H9 (cell line): ENCODE data around the gene CDK14. TPM values are rescaled to one million over a fixed set of nuclear protein-coding genes. Genes with fewer than 3 reads are reported as not detected.

Source experiments
- DNase-seq: peaks from one replicate; pipeline ENCODE4 v3.0.0-alpha.2; 2017
- H2AFZ ChIP-seq: one replicate; pipeline ENCODE4 v1.6.1; 2013; ENCODE audit warnings: mild to moderate bottlenecking, low read length, control low read depth, moderate library complexity
- H2AK5ac ChIP-seq: 2 replicates; pipeline ENCODE4 v1.6.1; 2013; ENCODE audit warnings: low read length, control low read depth, mixed read lengths; ENCODE audit not compliant: insufficient read length
- H2BK120ac ChIP-seq: one replicate; pipeline ENCODE4 v1.6.1; 2013; ENCODE audit warnings: low read depth, mild to moderate bottlenecking, low read length, control low read depth, inconsistent platforms; ENCODE audit not compliant: poor library complexity, severe bottlenecking
- H2BK12ac ChIP-seq: 2 replicates; pipeline ENCODE4 v1.6.1; 2013; ENCODE audit warnings: low read length, control low read depth, mixed read lengths, low read depth; ENCODE audit not compliant: insufficient read length
- H2BK15ac ChIP-seq: 2 replicates; pipeline ENCODE4 v1.6.1; 2013; ENCODE audit warnings: low read depth, low read length, control low read depth
- H2BK20ac ChIP-seq: one replicate; pipeline ENCODE4 v1.6.1; 2013; ENCODE audit warnings: low read depth, mild to moderate bottlenecking, low read length, control low read depth, inconsistent platforms; ENCODE audit not compliant: poor library complexity, severe bottlenecking
- H2BK5ac ChIP-seq: 2 replicates; pipeline ENCODE4 v1.6.1; 2013; ENCODE audit warnings: low read length, control low read depth, mixed read lengths; ENCODE audit not compliant: insufficient read length
- H3K14ac ChIP-seq: 2 replicates; pipeline ENCODE4 v1.6.1; 2013; ENCODE audit warnings: low read length, control low read depth; ENCODE audit not compliant: insufficient read depth
- H3K18ac ChIP-seq: 2 replicates; pipeline ENCODE4 v1.6.1; 2013; ENCODE audit warnings: low read depth, mild to moderate bottlenecking, mixed read lengths, low read length, control low read depth; ENCODE audit not compliant: insufficient read length
- H3K23ac ChIP-seq: 2 replicates; pipeline ENCODE4 v1.6.1; 2013; ENCODE audit warnings: low read length, control low read depth, mixed read lengths, low read depth; ENCODE audit not compliant: insufficient read length
- H3K23me2 ChIP-seq: 2 replicates; pipeline ENCODE4 v1.6.1; 2013; ENCODE audit warnings: low read depth, mild to moderate bottlenecking, mixed read lengths, low read length, control low read depth; ENCODE audit not compliant: insufficient read length, poor library complexity, severe bottlenecking
- H3K27ac ChIP-seq: 2 replicates; pipeline ENCODE4 v1.5.1; 2013; ENCODE audit warnings: low read length, control low read depth, mixed read lengths, low read depth; ENCODE audit not compliant: insufficient read length
- H3K27me3 ChIP-seq: 2 replicates; pipeline ENCODE4 v1.6.1; 2013; ENCODE audit warnings: low read length, control low read depth, inconsistent platforms; ENCODE audit not compliant: insufficient read depth
- H3K4ac ChIP-seq: 2 replicates; pipeline ENCODE4 v1.6.1; 2013; ENCODE audit warnings: low read depth, mild to moderate bottlenecking, control low read depth, inconsistent platforms, low read length, moderate library complexity
- H3K4me1 ChIP-seq: 2 replicates; pipeline ENCODE4 v1.6.1; 2013; ENCODE audit warnings: low read length, control low read depth, inconsistent platforms; ENCODE audit not compliant: insufficient read depth
- H3K4me2 ChIP-seq: 2 replicates; pipeline ENCODE4 v1.6.1; 2013; ENCODE audit warnings: low read length, control low read depth, mixed read lengths; ENCODE audit not compliant: insufficient read length, insufficient read depth
- H3K56ac ChIP-seq: 2 replicates; pipeline ENCODE4 v1.6.1; 2013; ENCODE audit warnings: low read depth, mild to moderate bottlenecking, mixed read lengths, low read length, control low read depth; ENCODE audit not compliant: insufficient read length
- H3K79me1 ChIP-seq: 2 replicates; pipeline ENCODE4 v1.6.1; 2013; ENCODE audit warnings: low read depth, mild to moderate bottlenecking, moderate library complexity, low read length, control low read depth, inconsistent platforms; ENCODE audit not compliant: insufficient read depth, poor library complexity, severe bottlenecking
- H3K79me2 ChIP-seq: 2 replicates; pipeline ENCODE4 v1.6.1; 2013; ENCODE audit warnings: low read length, control low read depth, inconsistent platforms; ENCODE audit not compliant: insufficient read depth
- H3K9ac ChIP-seq: 2 replicates; pipeline ENCODE4 v1.6.1; 2013; ENCODE audit warnings: low read length, control low read depth, mixed read lengths; ENCODE audit not compliant: insufficient read length; ENCODE audit errors: extremely low read depth
- H3K9me3 ChIP-seq: one replicate; pipeline ENCODE4 v1.6.1; 2013; ENCODE audit warnings: low read depth, low read length, inconsistent platforms; ENCODE audit not compliant: control insufficient read depth
- H3T11ph ChIP-seq: one replicate; pipeline ENCODE4 v1.6.1; 2013; ENCODE audit warnings: mild to moderate bottlenecking, low read length, control low read depth, inconsistent platforms
- H4K20me1 ChIP-seq: one replicate; pipeline ENCODE4 v1.6.1; 2013; ENCODE audit not compliant: control insufficient read depth, insufficient read length, insufficient read depth
- H4K5ac ChIP-seq: 2 replicates; pipeline ENCODE4 v1.6.1; 2013; ENCODE audit warnings: low read depth, mild to moderate bottlenecking, mixed read lengths, low read length, control low read depth; ENCODE audit not compliant: insufficient read length
- H4K8ac ChIP-seq: replicated peaks from 2 replicates; pipeline ENCODE4 v1.6.1; 2013; ENCODE audit warnings: low read length, control low read depth, mixed read lengths, low read depth; ENCODE audit not compliant: insufficient read length
- H4K91ac ChIP-seq: 2 replicates; pipeline ENCODE4 v1.6.1; 2013; ENCODE audit warnings: low read depth, mild to moderate bottlenecking, moderate library complexity, mixed read lengths, low read length, control low read depth; ENCODE audit not compliant: insufficient read length
- H3K27ac Mint-ChIP-seq, 3 experiments: 2 replicates in 2 of 3; 3 replicates in 1 of 3; pipeline ENCODE4 v1.8.0; 2020 to 2021; ENCODE audit warnings: mixed read lengths in 3 of 3, mild to moderate bottlenecking in 1 of 3, moderate library complexity in 1 of 3
- H3K27me3 Mint-ChIP-seq: 2 replicates; pipeline ENCODE4 v1.8.0; 2021; ENCODE audit warnings: low read depth, mild to moderate bottlenecking, moderate library complexity, mixed read lengths
- H3K36me3 Mint-ChIP-seq, 3 experiments: 2 replicates in 2 of 3; 3 replicates in 1 of 3; pipeline ENCODE4 v1.8.0; 2020 to 2021; ENCODE audit warnings: low read depth in 3 of 3, mixed read lengths in 3 of 3; ENCODE audit not compliant: insufficient read depth in 1 of 3
- H3K4me1 Mint-ChIP-seq, 2 experiments: 2 replicates each; pipeline ENCODE4 v1.8.0; 2020; ENCODE audit warnings: mixed read lengths in 2 of 2
- H3K4me3 Mint-ChIP-seq, 2 experiments: 2 replicates in 1 of 2; 3 replicates in 1 of 2; pipeline ENCODE4 v1.8.0; 2020 to 2021; ENCODE audit warnings: mild to moderate bottlenecking in 2 of 2, mixed read lengths in 2 of 2, moderate library complexity in 1 of 2
- H3K9me3 Mint-ChIP-seq, 2 experiments: 2 replicates in 1 of 2; 3 replicates in 1 of 2; pipeline ENCODE4 v1.8.0; 2020; ENCODE audit warnings: mild to moderate bottlenecking in 2 of 2, mixed read lengths in 2 of 2, moderate library complexity in 1 of 2
- WGBS: extraction: QIAGEN DNeasy Blood & Tissue Kit; methylation state at CpG from one replicate; pipeline ENCODE4 v1.1.7; 2013; ENCODE audit warnings: missing lambda C conversion rate, low lambda C conversion rate, mixed read lengths; ENCODE audit not compliant: insufficient read length; ENCODE audit errors: extremely low coverage; 5-methylcytosine and 5-hydroxymethylcytosine counted together
- total RNA-seq: library from RNA; stranded (reverse); gene quantifications from 2 replicates; pipeline ENCODE4 v1.2.1, GENCODE V29; 2021
- TF ChIP-seq, protein P1 (sequence below): fragments of 200-600 bp; sonication (generic); conservative IDR thresholded peaks from 3 replicates; pipeline ENCODE4 v1.8.0; 2021; ENCODE audit warnings: antibody characterized with exemption, mild to moderate bottlenecking

Gene CDK14
- total RNA-seq, 1 experiment from 2014 or later = 23.9 TPM

DNA sequence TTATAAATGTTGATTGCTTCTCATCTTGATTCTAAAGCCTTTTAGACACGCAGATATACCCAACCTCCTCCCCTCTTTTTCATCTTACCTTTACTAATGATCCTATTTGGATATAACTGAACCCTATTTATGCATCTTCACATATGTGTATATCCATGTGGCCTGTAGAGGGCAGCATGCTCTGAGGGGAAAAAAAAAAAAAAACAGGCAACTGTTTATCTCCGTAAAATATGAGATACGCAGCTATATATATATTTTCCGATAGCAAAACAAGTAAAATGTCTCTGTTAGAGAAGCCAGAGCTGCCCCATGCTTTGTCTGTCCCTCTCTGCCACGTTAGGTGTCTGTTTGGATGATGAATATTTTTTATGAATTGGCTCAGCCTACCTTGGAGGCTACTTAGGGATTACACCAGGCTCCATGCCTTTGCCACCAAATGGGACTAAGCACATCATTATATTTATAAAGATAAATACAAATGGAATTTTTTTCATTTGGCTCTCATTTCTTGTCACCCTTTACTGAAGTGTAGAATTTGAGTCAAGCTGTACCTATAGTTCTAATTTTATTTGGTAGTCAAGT is 493.4 kb downstream of the CDK14 start:
- Histone ChIP-seq H4K91ac (no peak overlapping the region), H3T11ph (no peak overlapping the region), H2AK5ac (no peak overlapping the region), H3K23ac (no peak overlapping the region), H3K4ac (no peak overlapping the region), H3K23me2 (no peaks in the 10 kb centered on the region), H2BK12ac (no peak overlapping the region), H3K4me2 (no peak overlapping the region), H4K20me1 (no peaks in the 10 kb centered on the region), H3K27ac (no peak overlapping the region), H2BK120ac (no peak overlapping the region), H3K9me3 (no peaks in the 10 kb centered on the region), H2BK5ac (no peak overlapping the region), H2BK15ac (no peak overlapping the region), H3K79me2 (no peaks in the 10 kb centered on the region), H2BK20ac (no peak overlapping the region), H3K9ac (no peak overlapping the region), H2AFZ (no peak overlapping the region), H3K27me3 (no peaks in the 10 kb centered on the region), H4K8ac (no peak overlapping the region), H3K56ac (no peak overlapping the region), H4K5ac (no peak overlapping the region), H3K14ac (no peak overlapping the region), H3K18ac (no peak overlapping the region), H3K4me1 (no peaks in the 10 kb centered on the region), H3K79me1 (no peaks in the 10 kb centered on the region)
- WGBS = no CpG with 5 or more reads among the region's 5 CpGs
- no peak for DNase-seq
- Mint-ChIP-seq H3K27ac (no peak overlapping the region), H3K4me1 (peaks cover 6 to 8% of the 10 kb centered on the region in 2 experiments), H3K27me3 (no peaks in the 10 kb centered on the region), H3K36me3 (no peaks in the 10 kb centered on the region), H3K4me3 (no peak overlapping the region), H3K9me3 (no peaks in the 10 kb centered on the region)
- TF ChIP-seq, protein P1, sequence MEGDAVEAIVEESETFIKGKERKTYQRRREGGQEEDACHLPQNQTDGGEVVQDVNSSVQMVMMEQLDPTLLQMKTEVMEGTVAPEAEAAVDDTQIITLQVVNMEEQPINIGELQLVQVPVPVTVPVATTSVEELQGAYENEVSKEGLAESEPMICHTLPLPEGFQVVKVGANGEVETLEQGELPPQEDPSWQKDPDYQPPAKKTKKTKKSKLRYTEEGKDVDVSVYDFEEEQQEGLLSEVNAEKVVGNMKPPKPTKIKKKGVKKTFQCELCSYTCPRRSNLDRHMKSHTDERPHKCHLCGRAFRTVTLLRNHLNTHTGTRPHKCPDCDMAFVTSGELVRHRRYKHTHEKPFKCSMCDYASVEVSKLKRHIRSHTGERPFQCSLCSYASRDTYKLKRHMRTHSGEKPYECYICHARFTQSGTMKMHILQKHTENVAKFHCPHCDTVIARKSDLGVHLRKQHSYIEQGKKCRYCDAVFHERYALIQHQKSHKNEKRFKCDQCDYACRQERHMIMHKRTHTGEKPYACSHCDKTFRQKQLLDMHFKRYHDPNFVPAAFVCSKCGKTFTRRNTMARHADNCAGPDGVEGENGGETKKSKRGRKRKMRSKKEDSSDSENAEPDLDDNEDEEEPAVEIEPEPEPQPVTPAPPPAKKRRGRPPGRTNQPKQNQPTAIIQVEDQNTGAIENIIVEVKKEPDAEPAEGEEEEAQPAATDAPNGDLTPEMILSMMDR = peak; percentile 84
